ENCODE data around the gene UBL5.
A peak's percentile ranks its signal among the peaks of the same experiment; 100 is the strongest.
"Not testable (repeated sequence)": the region's sequence is repeated elsewhere in the genome, so short reads cannot be mapped to it uniquely, and the experiment has no call there.

Gene UBL5

DNA sequence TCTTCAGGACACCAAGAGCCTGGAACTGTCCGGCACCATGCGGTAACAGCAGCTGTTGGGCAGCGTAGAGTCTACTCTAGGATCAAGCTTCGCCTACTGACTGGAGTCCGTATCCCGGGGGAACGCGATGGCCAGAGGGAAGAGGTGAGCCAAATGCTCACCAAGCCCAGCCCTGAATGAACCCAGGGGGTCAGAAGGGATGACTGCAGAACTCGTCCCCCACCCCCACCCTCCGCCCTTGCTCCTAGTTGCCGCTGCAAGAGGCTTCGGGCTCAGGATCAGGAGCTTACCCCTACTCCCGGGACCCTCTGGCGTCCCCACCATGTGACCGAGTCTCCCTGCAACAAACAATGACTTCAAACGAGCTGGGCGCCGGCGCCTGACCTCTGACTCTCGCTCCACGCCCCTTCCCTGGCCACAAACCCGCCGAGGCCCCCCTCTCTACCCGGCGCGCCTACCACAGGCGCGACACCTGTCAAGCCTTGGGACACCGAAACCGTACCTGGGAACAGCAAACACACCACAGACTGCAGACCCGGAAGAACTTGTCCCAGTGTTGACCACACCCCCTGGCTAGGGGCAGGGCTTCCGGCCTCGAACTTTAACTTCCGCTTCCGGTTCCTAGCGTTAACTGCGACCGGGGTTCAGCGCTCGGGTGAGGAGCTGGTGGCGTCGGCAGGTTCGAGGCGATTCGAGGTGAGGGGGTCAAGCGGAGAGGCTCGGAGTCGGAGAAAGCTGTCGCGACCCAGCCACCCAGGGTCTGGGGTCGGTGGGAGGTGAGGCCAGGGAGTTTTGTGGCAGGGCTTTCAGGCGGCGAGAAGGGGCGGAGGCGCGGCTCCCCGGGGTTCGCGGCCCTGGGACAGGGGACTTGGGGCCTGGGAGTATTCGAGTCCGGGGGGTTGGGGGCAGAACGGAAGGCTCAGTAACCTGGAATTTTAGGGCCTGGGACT, at the start of gene UBL5:
Gene UBL5, plus strand, starts transcription at position 630 of the 950 bp plus-strand sequence. CDS start 420 bp downstream, outside the sequence.
- peak; percentile 95 for DNase-seq

DNA sequence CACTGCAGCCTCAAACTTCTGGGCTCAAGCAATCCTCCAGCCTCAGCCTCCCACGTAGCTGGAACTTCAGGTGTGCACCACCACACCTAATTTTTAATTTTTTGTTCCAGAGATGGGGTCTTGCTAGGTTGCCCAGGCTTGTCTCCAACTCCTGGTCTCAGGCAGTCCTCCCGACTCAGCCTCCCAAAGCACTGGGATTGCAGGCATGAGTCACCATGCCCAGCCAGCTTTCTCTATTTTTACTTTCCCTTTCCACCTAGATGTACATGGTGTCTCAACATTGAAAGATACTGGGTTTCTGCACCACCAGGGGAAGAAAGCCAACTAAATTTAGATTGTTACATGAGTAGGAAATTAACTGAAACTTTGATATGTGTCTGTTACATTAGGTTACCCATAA, 45.4 kb upstream of the UBL5 start:
- DNase-seq: no peak

DNA sequence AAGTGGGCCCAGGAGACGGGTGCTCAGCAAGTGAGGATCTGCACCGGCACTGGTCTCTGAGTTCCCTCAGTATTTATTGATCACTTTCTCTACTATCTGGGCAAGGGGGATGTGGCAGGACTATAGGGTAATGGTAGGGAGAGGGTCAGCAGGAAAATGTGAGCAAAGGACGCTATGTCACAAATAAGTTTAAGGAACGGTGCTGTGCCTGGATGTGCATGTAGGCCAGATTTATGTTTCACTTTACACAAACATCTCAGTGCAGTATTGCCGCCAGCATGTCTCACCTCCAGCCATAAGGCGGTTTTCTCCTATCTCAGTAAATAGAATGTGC, 43.6 kb upstream of the UBL5 start:
- DNase-seq: not testable (repeated sequence)

DNA sequence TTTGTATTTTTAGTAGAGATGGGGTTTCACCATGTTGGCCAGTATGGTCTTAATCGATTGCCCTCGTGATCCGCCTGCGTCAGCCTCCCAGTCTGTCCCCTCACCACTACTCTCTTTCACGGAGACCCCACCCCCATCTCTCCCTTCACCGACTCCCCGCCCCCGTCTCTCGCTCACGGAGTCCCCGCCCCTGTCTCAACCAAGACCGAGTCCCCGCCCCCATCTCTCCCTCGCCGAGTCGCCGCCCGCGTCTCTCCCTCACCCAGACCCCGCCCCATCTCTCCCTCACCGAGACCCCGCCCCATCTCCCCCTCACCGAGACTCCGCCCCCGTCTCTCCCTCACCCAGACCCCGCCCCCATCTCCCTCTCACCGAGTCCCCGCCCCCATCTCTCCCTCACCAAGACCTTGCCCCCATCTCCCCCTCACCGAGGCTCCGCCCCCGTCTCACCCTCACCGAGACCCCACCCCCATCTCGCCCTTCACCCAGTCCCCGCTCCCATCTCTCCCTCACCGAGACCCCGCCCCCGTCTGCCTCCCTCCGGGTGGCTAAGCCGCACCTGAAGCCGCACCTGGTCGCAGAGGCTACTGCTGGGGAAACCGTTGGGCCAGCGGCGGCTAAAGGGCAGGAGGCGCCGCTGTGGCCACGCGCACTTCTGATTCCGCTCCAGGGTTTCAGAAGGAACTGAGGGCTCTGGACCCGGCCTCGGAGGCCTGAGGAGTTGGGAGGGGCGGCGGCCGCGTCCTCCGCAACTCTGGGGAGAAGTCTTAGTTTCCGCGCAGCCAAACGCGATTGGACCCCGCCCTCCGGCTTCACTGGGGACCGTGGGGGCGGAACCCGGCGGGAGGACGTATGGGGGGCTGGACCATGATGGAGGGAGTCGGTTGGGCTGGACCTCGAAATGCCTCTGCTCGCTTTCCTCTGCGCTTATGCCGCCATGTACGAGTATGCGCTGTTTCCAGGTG, 42.1 kb upstream of the UBL5 start:
- peak; percentile 99 for DNase-seq

DNA sequence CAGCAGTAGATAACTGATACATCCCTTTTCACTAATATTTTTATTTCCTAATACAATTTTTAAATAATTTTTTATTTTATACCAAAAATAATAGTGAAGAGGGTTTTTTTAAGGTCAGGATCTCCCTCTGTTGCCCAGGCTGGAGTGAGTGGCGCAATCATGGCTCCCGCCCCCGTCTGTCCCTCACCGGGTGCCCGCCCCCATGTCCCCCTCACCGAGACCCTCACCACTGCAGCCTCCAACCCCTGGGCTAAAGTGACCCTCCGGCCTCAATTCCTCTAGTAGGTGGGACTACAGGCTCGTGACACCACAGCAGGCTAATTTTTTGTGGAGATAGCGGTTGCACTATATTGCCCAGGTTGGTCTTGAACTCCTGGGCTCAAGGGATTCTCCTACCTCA, 41.4 kb upstream of the UBL5 start:
- no peak for DNase-seq

DNA sequence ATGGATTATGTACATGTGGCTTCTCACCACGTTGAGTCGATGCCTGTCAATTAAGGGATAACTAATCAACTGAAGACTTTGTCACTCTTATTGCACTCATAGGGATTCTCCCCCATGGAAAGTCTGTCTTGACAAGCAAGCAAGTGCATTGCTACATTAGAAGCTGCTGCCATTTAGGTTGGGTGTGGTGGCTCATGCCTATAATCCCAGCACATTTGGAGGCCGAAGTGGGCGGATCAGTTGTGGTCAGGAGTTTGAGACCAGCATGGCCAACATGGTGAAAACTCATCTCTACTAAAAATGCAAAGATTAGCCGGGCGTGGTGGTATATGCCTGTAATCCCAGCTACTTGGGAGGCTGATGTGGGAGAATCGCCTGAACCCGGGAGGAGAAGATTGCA, 40.9 kb upstream of the UBL5 start:
- no peak for DNase-seq

DNA sequence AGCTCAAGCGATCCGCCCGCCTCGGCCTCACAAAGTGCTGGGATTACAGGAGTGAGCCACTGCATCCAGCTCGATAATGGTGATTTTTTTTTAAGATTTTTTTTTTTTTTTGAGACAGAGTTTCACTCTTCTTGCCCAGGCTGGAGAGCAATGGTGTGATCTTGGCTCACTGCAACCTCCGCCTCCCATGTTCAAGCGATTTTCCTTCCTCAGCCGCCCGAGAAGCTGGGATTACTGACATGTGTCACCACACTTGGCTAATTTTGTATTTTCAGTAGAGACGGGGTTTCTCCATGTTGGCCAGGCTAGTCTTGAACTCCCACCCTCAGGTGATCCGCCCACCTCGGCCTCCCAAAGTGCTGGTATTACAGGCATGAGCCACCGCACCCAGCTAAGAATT, 39.1 kb upstream of the UBL5 start:
- DNase-seq: not testable (repeated sequence)

DNA sequence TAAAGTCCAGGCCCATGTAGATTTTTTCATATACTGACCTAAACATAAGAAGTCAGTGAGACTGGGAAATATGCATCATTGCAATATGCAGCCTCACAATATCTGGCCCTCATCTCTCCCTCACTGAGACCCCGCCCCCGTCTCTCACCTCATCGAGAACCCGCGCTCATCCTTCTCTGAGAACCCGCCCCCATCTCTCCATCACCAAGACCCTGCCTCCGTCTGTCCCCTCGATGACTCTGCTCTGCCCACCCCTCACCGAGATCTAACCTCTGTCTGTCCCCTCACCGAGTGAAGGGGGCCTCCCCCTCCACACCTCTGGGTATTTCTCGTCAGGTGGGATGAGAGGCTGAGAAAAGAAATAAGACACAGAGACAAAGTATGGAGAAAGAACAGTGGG, 38.7 kb upstream of the UBL5 start:
- no peak for DNase-seq

DNA sequence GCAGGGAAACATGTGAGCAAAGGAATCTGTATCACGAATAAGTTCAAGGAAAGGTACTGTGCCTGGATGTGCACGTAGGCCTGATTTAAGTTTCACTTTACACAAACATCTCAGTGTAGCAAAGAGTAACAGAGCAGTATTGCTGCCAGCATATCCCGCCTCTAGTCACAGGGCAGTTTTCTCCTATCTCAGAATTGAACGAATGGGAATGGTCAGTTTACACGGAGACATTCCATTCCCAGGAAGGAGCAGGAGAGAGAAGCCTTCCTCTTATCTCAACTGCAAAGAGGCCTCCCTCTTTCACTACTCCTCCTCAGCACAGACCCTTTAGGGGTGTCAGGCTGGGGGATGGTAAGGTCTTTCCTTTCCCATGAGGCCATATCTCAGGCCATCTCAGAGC, 38.1 kb upstream of the UBL5 start:
- DNase-seq: not testable (repeated sequence)

DNA sequence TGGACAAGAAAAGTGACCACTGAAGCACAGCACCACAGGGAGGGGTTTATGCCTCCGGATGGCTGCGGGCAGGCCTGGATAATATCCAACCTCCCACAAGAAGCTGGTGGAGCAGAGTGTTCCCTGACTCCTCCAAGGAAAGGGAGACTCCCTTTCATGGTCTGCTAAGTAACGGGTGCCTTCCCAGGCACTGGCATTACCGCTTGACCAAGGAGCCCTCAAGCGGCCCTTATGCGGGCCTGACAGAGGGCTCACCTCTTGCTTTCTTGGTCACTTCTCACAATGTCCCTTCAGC, 36.7 kb upstream of the UBL5 start:
- not testable (repeated sequence) for DNase-seq

DNA sequence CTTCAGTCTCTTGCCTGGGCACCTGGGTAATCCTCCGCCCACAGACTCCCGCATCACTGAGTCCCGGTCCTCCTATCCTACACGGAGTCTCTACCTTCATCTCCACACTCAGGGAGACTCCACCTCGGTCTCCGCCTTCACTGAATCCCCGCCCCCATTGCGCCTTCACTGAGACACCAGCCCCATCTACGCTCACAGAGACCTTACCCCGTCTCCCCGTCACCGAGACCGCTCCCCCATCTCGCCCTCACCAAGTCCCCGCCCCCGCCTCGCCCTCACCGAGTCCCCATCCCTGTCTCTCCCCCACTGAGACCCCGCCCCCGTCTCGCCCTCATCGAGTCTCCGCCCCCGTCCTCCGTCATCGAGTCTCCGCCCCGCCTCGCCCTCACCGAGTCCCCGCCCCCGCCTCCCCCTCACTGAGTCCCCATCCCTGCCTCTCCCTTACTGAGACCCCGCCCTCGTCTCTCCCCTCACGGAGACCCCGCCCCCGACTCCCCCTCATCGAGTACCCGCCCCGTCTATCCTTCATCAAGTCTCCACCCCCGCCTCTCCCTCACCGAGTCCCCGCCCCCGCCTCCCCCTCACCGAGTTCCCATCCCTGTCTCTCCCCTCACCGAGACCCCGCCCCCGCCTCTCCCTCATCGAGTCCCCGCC, 36.0 kb upstream of the UBL5 start:
- peak; percentile 95 for DNase-seq

DNA sequence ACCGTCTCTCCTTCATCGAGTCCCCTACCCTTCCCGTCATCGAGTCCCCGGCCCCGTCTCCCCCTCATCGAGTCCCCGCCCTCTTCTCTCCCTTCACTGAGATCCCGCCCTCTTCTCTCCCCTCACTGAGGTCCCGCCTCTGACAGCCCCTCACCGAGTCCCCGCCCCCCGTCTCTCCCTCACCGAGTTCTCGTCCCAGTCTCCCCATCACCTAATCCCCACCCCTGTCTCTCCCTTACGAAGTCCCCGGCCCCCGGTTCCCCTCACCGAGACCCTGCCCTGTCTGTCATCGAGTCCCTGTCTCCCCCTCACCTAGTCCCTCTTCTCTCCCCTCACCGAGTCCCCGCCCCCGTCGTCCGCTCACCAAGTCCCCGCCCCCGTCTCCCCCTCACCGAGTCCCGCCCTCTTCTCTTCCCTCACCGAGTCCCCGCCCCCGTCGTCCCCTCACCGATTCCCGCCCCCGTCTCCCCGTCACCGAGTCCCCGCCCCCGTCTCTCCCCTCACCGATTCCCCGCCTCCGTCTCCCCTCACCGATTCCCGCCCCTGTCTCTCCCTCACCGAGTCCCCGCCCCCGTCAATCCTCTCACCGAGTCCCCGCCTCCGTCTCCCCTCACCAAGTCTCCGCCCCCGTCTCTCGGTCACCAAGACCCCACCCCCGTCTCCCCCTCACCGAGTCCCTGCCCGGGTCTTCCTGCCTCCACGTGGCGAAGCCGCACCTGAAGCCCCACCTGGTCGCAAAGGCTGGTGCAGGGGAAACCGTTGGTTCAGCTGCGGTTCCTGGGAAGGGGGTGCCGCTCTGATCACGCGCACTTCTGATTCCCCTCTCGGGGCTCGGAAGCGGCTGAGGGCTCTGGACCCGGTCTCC, 35.3 kb upstream of the UBL5 start:
- peak; percentile 95 for DNase-seq

DNA sequence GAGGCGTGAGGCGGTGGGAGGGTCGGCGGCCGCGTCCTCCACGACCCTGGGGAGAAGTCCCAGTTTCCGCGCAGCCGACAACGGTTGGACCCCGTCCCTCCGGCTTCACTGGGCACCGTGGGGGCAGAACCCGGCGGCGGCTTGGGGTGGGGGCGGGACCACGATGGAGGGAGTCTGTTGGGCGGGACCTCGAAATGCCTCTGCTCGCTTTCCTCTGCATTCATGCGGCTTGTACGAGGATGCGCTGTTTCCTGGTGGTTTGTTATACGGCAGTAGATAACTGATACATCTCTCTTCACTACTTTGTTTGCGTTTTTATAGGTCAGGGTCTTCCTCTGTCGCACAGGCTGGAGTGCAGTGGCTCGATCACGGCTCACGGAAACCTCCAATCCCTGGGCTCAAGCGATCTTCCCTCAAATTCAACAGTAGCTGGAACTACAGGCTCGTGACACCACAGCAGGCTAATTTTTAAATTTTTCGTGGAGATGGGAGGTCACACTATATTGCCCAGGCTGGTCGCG, 34.6 kb upstream of the UBL5 start:
- DNase-seq: peak; percentile 68

DNA sequence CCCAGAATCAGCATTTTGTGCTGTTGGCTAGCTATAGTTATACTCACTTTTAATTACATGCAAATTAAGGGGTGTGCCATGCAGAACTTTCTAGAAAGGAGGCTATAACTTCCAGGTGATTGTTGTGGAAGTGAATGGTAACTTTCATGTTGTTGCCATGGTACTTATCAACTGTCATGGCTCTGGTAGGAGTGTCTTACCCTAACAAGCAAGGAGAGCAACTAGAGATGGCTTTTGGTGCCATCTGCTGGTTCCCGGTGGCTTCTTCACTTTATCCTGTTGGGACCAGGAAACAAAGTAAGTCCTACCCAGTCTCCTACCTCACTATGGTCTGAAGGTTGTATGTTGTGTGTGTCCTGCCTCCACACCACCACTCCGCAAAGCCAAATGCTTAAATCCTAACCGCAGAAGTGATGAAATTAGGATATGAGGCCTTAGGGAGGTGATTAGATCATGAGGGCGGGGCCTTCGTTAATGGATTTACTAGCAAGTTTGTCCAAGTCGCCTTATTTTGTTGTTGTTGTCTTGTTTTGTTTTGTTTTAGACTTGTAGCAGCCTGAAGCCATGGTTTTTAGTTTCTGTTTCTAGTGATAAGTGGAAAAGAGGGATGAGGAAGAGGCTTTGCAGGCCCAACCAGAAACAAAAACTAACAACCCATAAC, 31.5 kb upstream of the UBL5 start:
- DNase-seq: peak; percentile 93

DNA sequence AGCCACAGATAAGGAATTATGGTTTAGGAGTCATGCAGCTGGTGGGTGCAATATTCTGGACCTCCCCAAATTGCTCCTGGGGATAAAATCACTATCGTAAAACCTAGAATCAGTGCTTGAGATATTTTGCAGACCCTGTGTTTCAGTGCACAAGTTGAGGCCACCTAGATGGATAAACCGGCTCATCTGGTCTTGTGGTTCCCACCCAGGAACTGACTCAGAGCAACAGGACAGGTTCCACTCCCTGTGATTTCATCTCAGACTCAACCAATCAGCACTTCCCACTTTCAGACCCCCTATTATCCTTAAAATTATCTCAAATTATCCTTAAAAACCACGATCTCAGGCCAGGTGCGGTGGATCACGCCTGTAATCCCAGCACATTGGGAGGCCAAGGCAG, 29.8 kb upstream of the UBL5 start:
- no peak for DNase-seq

DNA sequence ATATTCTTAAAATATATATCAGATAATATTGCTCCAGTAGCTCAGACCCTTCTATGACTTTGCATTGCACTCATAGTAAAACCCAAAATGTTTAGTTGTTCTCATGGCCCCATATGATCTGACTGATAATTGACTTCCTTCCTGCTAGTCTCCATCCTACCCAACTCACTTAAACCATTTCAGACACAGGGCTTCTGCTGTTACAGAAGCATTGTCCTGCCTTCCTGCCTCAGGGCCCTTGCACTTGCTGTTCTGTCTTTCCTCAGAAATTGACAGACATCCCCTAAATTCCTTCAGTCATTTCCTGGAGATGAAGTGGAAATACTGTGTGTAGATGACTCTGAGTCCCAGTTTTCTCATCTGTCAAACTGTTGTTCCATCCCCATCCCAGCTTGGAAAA, 28.6 kb upstream of the UBL5 start:
- no peak for DNase-seq

DNA sequence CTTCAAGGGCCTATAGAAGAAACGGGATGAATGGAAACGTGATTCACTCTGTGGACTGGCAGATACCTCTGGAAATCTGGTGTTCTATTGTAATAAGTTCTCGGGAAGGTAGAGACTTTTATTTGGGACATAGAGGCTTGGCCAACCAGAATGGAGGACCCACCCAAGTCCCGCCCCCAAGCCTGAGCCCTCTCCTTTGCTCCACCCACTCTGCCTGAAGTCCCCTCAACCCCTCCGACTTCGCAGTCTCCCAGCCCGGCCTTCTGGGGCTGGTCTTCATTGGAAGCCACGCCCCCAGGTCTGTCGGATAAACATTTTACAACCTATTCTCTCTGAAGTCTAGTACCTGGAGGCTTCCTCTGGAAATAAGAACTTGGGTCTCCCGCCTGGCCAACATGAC, 25.7 kb upstream of the UBL5 start:
- no peak for DNase-seq

DNA sequence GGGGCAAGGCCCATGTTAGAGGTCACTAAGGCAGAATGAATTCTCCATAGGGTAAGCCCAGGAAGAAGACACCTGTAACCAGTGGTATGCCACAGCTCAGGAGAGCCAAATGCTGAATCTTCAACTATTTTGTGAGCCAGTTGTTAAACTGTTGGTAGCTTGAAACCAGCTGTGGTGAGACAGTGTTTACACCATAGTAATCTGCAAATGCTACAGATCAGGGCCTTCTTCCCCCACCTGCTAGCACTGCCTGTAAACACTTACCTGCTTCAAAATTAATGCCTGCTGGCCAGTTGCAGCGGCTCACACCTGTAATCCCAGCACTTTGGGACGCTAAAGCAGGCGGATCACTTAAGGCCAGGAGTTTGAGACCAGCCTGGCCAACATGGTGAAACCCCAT, 20.9 kb upstream of the UBL5 start:
- no peak for DNase-seq

DNA sequence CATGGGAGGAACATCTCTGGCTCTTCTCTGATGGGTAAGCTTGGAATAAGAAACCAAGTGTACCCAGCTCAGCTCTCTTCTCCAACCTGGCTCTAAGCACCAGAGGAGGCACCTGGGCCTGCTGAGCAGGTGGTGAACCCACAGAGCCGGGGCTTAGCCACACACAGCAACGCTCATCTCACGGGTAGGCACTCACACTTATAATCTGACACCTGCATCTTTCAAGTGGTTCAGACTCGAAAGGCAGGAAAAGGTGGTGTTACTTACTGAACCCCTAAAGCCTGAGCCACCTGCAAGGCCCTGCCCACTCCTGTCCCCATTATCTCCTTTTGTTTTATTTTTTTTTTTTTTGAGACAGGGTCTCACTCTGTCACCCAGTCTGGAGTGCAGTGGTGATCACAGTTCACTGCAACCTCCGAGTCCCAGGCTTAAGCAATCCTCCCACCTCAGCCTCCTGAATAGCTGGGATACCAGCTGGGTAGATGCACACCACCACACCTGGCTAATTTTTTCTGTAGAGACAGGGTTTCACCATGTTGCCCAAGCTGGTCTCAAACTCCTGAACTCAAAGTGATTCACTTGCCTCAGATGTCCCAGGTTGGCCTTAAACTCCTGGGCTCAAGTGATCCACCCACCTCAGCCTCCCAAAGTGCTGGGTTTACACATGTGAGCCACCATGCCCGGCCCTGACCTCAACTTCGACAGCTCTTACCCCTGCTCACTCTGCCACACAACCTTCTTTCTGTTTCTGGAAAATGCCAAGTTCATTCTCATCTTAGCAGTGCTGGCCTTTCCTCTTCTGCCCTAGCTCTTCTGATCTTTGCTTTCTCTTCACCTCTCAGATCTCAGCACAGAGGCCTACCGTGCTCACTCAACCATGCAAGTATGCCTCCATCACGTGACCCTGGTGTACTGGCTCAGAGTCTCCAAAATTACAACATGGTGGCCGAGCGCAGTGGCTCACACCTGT, 18.6 kb upstream of the UBL5 start:
- no peak for DNase-seq

DNA sequence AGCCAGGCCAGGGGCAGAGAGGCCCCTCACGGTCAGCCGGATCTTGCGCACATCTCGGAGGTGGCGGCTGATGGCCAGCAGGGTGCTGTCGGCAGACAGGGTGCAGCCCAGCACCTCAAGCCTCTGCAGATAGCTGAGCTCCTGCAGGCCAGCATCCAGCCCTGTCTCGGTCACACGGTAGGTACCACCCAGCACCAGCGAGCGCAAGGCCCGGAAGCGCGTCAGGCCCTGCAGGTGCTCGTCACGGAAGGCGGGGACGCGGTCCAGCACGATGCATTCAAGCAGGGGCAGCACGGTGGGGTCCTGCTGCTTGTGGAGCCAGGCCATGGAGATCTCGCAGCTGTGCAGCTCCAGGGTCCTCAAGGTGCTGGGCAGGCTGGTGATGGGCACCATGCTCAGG, 16.6 kb upstream of the UBL5 start:
- no peak for DNase-seq
